Measurements from ENCODE around the gene RPL37. TPM values are rescaled to one million over a fixed set of nuclear protein-coding genes. Genes with fewer than 3 reads are reported as not detected.

The RPL37 gene
- total and polyA plus RNA-seq, 9 of the 15 experiments (the other 6 are each of a cell fraction or from before 2014, with no cell fraction given), result 2,342 to 7,963 (median 4,091) TPM

- TF ChIP-seq MED1 (CRISPR knock-in tag; IDR thresholded peaks at IDR 0.05; ENCODE audit: borderline replicate concordance) (no peak), RBBP5 (IDR thresholded peaks at IDR 0.05; ENCODE audit: borderline replicate concordance, insufficient read depth, low read length, poor library complexity, severe bottlenecking) (no peak), SMAD1 (IDR thresholded peaks at IDR 0.05; ENCODE audit: low read depth, low read length, partially characterized antibody) (no peak), E2F3 (CRISPR knock-in tag; IDR thresholded peaks at IDR 0.05) (no peak), LCOR (CRISPR knock-in tag; IDR thresholded peaks at IDR 0.05) (peak; percentile 63; the same call in 1 of the 2 replicates), PKNOX1 (IDR thresholded peaks at IDR 0.05) (no peak), CBX1 (IDR thresholded peaks at IDR 0.05; ENCODE audit: low read depth) (no peak), HMBOX1 (IDR thresholded peaks at IDR 0.05) (peak; percentile 94), HMGXB4 (CRISPR knock-in tag; IDR thresholded peaks at IDR 0.05) (no peak), DACH1 (IDR thresholded peaks at IDR 0.05; ENCODE audit: partially characterized antibody) (peak; percentile 70), FOXO4 (CRISPR knock-in tag; IDR thresholded peaks at IDR 0.05) (no peak), CTCF (IDR thresholded peaks at IDR 0.05 in 2 of 3, conservative IDR thresholded peaks at IDR 0.05 in 1 of 3; ENCODE audit: insufficient read depth in 2 of 3, low read depth in 1 of 3, low read length in 3 of 3) (no peak), THAP7 (CRISPR knock-in tag; IDR thresholded peaks at IDR 0.05) (no peak)
Observed at GRCh38 chr5:40801771-40802562, 33.1 kb downstream of the RPL37 start (continued).
